ENCODE data around the gene TBCD. TPM values are rescaled to one million over a fixed set of nuclear protein-coding genes. Genes with fewer than 3 reads are reported as not detected.
"Not testable (repeated sequence)": the region's sequence is repeated elsewhere in the genome, so short reads cannot be mapped to it uniquely, and the experiment has no call there.

The TBCD gene
- polyA plus RNA-seq, 1 donor = 54.9 TPM

DNA sequence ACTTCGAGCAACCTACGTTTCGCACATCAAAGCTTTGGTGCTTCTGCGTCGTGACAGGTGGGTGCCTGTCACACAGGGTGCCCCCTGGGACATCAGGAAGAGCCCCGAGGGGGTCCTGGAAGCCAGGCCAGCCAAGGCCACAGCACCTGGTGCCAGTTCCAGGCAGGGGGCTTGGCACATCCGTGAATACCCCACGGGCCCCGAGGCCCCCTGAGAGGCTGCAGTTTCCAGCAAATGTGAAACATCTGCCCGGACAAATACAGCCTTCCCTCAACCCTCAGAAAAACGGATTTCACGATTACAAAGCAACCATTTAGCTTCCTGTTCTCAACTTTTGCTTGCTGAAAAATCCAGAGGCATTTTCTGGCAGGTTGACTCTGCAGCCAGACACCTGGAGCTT is 218.2 kb downstream of the TBCD start:
- DNase-seq (ENCODE audit: low read depth) = no peak

DNA sequence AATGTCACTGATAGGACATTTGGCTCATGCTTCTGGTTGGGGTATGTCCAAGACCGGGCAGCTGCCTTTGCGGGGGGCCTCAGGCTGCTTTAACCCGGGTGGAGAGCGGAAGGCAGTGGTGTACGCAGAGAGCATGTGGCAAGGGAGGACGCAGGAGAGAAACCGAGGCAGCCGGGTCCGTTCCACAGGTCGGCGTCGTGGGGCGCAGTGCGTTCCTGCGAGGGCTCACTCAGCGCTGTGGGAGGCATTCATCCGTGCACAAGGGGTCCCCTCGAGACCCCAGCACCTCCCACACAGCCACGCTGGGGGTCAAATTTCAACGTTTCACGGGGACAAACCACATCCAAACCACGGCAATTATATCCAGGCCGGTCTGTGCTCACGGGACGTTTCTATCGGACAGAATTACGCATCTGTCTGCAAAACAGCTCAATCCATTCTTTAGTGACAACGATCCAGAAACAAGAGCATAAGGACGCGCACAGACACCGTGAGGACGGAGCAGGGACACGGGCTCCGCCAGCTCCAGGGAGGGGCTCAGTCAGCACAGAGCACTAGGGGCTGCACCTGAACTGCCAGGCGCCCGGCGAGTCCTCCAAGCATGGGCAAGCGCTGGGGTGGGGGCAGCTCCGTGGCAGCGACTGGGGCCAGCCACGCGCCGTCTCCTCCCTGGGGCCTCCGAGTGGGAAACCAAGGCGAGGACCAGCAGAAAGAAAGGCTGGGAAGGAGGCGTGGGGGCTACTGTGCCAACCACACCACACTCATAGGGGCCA is 219.1 kb downstream of the TBCD start:
- no peak for DNase-seq (ENCODE audit: low read depth)

DNA sequence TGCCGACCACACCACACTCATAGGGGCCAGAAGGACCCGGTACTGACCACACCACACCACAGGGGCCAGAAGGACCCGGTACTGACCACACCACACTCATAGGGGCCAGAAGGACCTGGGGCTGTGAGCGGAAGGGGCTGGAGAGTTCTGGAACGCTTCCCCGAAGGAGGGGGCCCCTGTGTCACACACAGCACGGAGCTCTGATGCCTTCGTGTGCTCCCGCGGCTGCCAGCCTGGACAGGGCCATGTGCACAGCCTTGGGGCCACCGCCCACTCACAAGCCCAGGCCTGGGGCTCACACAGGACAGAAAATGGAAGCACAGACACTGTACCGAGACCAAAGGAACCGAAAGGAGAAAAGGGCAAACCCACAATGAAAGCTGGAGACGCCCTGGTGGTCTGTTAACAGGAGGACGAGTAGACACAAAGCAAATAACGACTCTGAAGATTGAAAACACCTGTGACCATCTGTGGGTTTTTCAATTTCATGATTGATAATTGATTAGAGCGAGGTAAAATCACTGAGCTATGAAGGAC is 221.0 kb downstream of the TBCD start:
- no peak for DNase-seq (ENCODE audit: low read depth)

DNA sequence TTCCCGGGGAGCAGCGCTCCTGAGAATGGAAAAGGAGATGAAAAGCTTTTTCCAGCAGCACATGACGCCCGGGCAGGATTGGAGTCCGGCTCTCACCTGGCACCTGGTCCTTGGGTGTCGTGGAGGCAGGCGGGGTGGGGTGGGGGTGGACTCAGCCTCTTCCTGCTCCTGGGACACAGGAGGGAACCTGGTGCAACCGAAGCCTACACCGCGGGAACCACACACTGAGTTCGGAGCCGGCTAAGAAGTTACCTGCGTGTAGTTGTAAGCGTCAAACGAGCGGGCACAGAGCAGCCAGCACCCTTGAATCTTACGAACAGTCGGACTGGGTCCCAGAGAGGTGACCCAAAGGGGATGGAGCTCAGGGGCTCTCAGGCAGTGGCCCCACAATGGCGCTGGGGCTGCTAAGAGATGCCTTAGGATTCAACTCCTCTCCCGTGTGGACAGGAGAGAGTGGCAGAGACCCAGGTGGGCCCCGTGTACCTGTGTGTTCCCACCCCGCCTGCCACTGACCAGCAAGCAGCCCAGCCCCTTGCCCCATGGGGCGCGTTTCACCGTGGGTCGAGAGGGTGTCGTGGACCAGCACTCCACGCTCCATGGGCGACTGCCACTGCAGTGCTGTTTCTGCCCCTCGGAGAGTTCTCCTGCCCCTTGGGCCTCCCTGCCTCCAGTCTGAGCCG is 221.7 kb downstream of the TBCD start:
- no peak for DNase-seq (ENCODE audit: low read depth)

DNA sequence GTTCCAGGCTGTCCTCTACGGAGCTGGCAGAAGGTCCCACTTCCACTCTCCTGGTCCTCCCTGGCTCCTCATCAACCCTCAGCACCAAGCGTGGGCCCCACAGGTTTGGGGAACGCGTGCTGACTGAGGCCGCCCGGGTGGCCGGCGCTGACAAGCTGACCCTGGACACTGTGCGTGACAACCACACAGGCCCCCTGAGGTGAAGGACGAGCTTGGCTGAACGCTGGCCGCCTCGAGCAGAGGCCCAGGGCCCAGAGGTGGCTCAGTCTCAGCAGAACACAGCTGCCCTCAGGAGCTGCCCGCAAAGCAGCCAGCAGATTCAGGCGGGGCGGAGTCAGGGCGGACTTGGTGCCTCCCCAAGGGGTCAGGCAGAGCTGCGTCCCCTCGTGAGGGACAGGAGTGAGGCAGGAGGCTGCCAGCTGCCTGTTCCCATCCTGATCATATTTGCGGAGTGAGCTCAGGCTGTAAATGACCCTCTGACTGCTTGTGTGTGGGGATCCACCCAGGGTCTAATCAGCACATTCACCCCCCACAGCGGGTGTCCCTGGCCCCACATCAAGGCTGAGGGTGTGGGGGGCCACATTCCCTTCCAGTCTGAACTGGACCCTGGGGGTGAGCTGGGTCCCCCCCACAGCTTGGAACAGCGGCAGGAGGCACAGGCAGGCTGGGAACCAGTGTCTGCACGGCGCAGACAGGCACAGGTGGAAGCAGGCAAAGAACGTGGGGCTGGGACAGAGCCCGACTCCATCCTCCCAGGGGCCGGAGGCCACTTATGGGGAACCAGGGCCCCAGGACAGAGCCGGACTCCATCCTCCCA is 222.5 kb downstream of the TBCD start:
- no peak for DNase-seq (ENCODE audit: low read depth)

DNA sequence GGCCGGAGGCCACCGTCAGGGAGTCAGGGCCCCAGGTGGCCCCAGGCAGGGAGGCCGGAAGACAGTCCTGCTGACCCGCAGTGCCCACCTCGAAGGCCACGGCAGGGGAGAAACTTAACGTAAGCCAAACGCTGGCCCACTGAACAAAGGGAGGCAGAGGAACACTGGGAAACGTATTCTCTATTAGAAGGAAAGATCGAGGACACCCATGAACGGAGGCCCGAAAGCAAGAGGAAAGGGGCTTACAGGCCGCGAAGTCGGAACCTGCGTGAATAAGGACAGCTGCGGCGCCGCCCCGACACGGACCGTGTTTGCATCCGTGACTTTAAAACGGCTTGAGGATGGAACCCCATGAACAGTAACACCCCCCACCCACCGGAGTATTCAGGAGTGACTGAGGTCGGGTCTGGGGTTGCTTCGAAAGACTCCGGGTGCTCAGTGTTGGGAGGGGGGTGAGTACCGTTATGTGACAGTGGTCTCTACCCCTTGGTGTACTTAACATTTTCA is 225.2 kb downstream of the TBCD start:
- no peak for DNase-seq (ENCODE audit: low read depth)

GRCh38 chr17:82977606-82978005 is 225.7 kb downstream of the TBCD start:
- DNase-seq (ENCODE audit: low read depth) = no peak

DNA sequence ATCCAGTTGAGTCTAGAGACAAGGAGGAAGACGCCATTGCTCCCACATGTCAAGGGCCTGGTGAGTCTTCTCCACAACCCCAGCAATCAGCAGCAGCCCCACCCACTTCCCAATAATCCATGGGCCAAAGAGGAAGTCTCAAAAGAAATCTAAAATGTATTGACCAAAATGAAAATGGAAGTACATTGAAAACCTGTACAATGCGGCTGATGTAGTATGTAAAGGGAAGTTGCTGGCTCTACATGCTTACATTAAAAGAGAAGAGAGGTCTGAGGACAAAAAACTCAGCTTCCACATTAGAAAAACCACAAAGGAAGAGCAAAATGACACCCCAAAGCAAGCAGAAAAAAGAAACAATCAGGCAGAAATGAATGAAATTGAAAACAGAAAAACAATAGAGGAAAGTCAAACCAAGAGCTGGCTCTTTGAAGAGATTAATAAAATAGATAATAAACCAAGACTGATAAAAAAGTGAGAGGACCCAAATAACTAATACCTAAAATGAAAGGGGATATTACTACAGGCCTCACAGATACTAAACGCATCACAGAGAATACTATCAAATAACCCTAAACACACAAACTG is 227.0 kb downstream of the TBCD start:
- DNase-seq (ENCODE audit: low read depth) = no peak

- DNase-seq (ENCODE audit: low read depth) = no peak
Measured at GRCh38 chr17:82979718-82980117, 227.9 kb downstream of the TBCD start.

DNA sequence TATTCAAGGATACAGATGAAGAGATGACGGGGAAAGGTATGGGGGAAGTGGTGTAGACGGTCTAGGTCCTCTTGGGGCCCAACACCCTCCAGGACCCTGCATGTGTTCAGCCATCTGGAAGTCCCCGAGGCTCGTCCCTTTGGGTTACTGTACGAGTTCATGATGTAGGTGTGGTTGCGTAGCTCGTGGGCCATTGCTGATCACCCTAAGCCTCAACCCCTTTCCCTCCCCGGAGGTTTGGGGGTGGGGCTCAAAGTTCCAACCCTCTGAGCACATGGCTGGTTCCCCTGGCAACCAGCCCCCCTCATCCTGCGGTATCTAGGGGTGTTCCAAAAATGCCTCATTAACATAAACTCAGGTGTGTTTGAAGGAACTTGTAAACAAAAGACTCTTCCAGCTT is 228.8 kb downstream of the TBCD start:
- no peak for DNase-seq (ENCODE audit: low read depth)

- DNase-seq (ENCODE audit: low read depth) = no peak
Measured at GRCh38 chr17:82981141-82981730, 229.4 kb downstream of the TBCD start.

DNA sequence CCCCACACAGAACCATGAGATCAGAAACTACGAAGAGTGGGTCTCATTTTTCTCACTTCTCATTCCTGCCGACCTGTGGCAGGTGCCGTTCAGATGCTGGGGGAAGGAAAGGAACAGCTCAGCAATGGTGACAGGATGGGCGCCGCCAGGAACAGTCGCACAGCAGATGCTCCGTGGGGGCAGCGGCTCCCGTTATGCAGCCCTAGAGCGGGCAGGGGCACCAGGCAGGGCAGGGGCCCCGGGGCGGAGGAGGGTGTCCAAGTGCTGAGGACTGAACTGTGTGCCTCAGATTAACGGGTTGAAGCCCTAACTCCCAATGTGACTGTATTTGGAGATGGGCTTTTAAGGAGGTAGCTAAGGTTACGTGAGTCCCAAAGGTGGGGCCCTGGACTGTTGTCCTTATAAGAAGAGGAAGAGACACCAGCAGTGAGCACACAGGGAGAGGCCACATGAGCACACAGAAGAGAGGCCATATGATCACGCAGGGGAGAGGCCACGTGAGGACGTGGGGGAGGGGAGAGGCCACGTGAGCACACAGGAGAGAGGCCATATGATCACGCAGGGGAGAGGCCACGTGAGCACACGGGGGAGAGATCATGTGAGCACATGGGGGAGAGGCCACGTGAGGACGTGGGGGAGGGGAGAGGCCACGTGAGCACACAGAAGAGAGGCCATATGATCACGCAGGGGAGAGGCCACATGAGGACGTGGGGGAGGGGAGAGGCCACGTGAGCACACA is 231.8 kb downstream of the TBCD start:
- DNase-seq (ENCODE audit: low read depth) = no peak

GRCh38 chr17:82984249-82984617 is 232.4 kb downstream of the TBCD start:
- DNase-seq (ENCODE audit: low read depth) = not testable (repeated sequence)

DNA sequence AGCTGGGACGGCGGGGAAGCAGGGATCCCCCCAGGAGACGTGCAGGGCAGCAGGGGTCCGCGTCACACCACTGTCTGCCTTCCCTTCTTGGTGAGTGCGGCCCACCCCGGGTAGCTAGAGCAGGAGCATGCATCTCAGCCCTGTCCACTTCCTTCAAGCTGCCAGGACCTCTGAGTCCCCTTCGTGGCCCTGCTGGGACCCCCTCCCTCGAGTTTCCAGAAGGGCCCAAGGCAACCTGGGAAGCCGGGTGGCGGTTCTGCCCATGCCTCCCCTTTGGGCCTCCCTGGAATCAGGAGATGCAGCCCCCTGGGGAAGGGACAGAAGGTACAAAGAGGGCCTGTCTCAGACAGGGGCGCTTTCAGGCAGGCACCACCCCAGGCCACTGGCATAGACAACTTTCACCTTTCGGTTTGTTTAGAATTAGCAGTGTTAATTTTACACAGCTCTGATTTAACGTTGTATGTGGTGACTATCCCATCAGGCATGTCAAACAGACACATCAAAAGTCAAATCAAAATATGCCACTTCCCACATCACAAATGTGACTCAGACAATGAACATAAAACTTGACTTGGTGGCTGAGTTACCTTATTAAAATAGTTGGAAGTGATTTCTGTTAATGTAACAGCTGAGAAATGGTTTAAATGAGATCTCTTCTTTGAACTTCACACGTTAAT is 233.0 kb downstream of the TBCD start:
- no peak for DNase-seq (ENCODE audit: low read depth)

DNA sequence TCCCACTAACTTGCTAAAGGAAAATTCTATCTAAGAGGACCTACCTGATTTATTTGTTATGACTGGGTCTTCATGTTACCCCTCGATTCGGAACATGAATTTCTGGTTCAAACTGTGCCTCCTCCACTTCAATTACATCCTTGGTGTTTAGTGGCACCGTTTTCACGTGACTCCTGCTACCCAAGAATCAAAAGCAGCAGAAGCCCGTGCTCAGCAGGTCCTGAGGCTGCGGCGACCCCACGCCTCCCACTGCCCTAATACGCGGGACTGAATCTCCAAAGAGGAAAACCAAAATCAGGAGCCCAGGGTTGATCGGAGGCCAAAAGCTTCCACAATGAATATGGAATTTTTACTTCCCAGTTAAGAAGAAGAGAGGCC is 233.6 kb downstream of the TBCD start:
- DNase-seq (ENCODE audit: low read depth) = no peak

GRCh38 chr17:82985973-82986372 is 234.1 kb downstream of the TBCD start:
- DNase-seq (ENCODE audit: low read depth) = no peak

DNA sequence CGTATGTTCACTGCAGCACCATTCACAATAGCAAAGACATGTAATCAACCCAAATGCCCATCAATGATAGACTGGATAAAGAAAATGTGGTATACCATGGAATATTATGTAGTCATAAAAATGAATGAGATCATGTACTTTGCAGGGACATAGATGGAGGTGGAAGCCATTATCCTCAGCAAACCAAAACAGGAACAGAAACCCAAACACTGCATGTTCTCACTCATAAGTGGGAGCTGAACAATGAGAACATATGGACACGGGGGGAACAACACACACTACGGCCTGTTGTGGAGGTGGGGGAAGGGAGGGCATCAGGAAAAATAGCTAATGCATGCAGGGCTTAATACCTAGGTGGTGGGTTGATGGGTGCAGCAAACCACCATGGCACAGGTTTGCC is 237.2 kb downstream of the TBCD start:
- not testable (repeated sequence) for DNase-seq (ENCODE audit: low read depth)

GRCh38 chr17:82989881-82990280 is 238.0 kb downstream of the TBCD start:
- no peak for DNase-seq (ENCODE audit: low read depth)

GRCh38 chr17:82993005-82993404 is 241.1 kb downstream of the TBCD start:
- DNase-seq (ENCODE audit: low read depth) = no peak

Measured in forelimb muscle (tissue), 1 donor.